ENCODE results near the gene PRDM12.

Gene PRDM12

DNA sequence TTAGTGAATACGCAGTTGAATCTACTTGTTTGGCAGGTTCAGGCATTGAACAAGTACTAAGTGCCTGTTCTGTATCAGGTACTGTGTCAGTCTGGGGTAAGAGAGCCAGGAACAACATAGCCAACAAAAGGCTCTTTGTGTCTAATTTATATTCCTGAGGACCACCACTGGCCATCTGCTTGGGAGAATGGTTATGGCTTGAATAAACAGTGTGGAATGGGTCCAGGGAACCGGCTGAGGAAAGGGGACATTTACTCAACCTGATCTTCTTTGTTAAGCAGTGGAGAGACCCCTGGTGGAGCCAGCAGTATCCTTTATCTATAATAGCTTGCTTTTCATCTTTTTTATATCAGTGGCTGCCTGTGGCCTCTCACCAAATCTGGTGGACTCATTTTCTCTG lies 67.7 kb downstream of the PRDM12 start:
- H3K4me3 ChIP-seq (ENCODE audit: low read depth, low read length) = no peak overlapping the region
- no peaks in the 10 kb centered on the region for H3K27me3 ChIP-seq (ENCODE audit: control insufficient read depth, insufficient read depth, low read length)
- H3K27ac ChIP-seq (ENCODE audit: low read depth, low read length) = no peak overlapping the region
- no peaks in the 10 kb centered on the region for H3K36me3 ChIP-seq (ENCODE audit: control insufficient read depth, insufficient read depth, low read length)
- peaks cover 10% of the 10 kb centered on the region for H3K4me1 ChIP-seq (ENCODE audit: control insufficient read depth, insufficient read depth, low read length)
- H3K9ac ChIP-seq (ENCODE audit: low read depth, low read length) = no peak overlapping the region
- no peaks in the 10 kb centered on the region for H3K9me3 ChIP-seq (ENCODE audit: control insufficient read depth, insufficient read depth, low read length)
